Liver (tissue), 9 donors: ENCODE data around the gene KCNQ1. TPM values are rescaled to one million over a fixed set of nuclear protein-coding genes. Genes with fewer than 3 reads are reported as not detected.
A peak's percentile ranks its signal among the peaks of the same experiment; 100 is the strongest.

Experiments used
- DNase-seq: peaks from one replicate; pipeline ENCODE4 v3.0.0-alpha.2; 2017; ENCODE audit warnings: low spot score
- H3K27ac ChIP-seq, 2 donors: one replicate each; pipeline ENCODE4 v1.7.0; 2013; ENCODE audit warnings: inconsistent platforms in 2 of 2, low read length in 2 of 2, control low read depth in 1 of 2, low read depth in 1 of 2, mild to moderate bottlenecking in 1 of 2
- H3K27me3 ChIP-seq, 4 donors: one replicate each; pipeline versions ENCODE4 v1.6.1 to v1.7.0; 2013; ENCODE audit warnings: low read length in 3 of 4, inconsistent platforms in 1 of 4, mild to moderate bottlenecking in 1 of 4, moderate library complexity in 1 of 4; ENCODE audit not compliant: control insufficient read depth in 4 of 4, insufficient read depth in 4 of 4
- H3K36me3 ChIP-seq, 4 donors: one replicate each; pipeline versions ENCODE4 v1.6.1 to v1.7.0; 2013; ENCODE audit warnings: low read length in 3 of 4, mild to moderate bottlenecking in 3 of 4, low read depth in 1 of 4, moderate library complexity in 1 of 4; ENCODE audit not compliant: control insufficient read depth in 4 of 4, insufficient read depth in 3 of 4
- H3K4me1 ChIP-seq, 4 donors: one replicate each; pipeline versions ENCODE4 v1.6.1 to v1.7.0; 2013; ENCODE audit warnings: low read length in 3 of 4, mild to moderate bottlenecking in 3 of 4, moderate library complexity in 1 of 4; ENCODE audit not compliant: control insufficient read depth in 4 of 4, insufficient read depth in 4 of 4
- H3K4me3 ChIP-seq, 3 donors: one replicate each; pipeline versions ENCODE4 v1.6.1 to v1.7.0; 2013; ENCODE audit warnings: low read length in 3 of 3, control low read depth in 1 of 3, low read depth in 1 of 3, mild to moderate bottlenecking in 1 of 3
- H3K9ac ChIP-seq, 2 donors: one replicate each; pipeline ENCODE4 v1.7.0; 2013; ENCODE audit warnings: low read length in 2 of 2, mild to moderate bottlenecking in 2 of 2, moderate library complexity in 2 of 2, control low read depth in 1 of 2, low read depth in 1 of 2
- H3K9me3 ChIP-seq, 4 donors: one replicate each; pipeline versions ENCODE4 v1.6.1 to v1.7.0; 2013; ENCODE audit warnings: low read length in 3 of 4; ENCODE audit not compliant: control insufficient read depth in 4 of 4
- EGR1 ChIP-seq, 2 donors: IDR thresholded peaks; 2 replicates each; pipeline ENCODE4 v1.6.1; 2016 to 2018; ENCODE audit warnings: antibody characterized with exemption in 2 of 2, low read depth in 2 of 2
- FOXA1 ChIP-seq: IDR thresholded peaks from 2 replicates; pipeline ENCODE4 v1.6.1; 2016; ENCODE audit warnings: antibody characterized with exemption
- FOXA2 ChIP-seq: IDR thresholded peaks from 2 replicates; pipeline ENCODE4 v1.6.1; 2016; ENCODE audit warnings: antibody characterized with exemption
- GABPA ChIP-seq, 2 donors: IDR thresholded peaks in 1 of 2; conservative IDR thresholded peaks in 1 of 2; 2 replicates each; pipeline ENCODE4 v1.6.1; 2016; ENCODE audit warnings: antibody characterized with exemption in 2 of 2, mild to moderate bottlenecking in 1 of 2, moderate library complexity in 1 of 2
- HNF4A ChIP-seq, 2 donors: conservative IDR thresholded peaks; 2 replicates each; pipeline ENCODE4 v1.6.1; 2016; ENCODE audit warnings: antibody characterized with exemption in 2 of 2, mild to moderate bottlenecking in 2 of 2
- HNF4G ChIP-seq: IDR thresholded peaks from 2 replicates; pipeline ENCODE4 v1.6.1; 2016; ENCODE audit warnings: antibody characterized with exemption
- JUND ChIP-seq, 2 donors: IDR thresholded peaks; 2 replicates each; pipeline ENCODE4 v1.6.1; 2016; ENCODE audit warnings: antibody characterized with exemption in 2 of 2
- NR2F2 ChIP-seq: IDR thresholded peaks from 2 replicates; pipeline ENCODE4 v1.6.1; 2016; ENCODE audit warnings: antibody characterized with exemption
- RAD21 ChIP-seq, 2 donors: IDR thresholded peaks; 2 replicates each; pipeline ENCODE4 v1.6.1; 2016; ENCODE audit warnings: antibody characterized with exemption in 2 of 2, mild to moderate bottlenecking in 2 of 2
- RXRA ChIP-seq, 2 donors: IDR thresholded peaks; 2 replicates each; pipeline ENCODE4 v1.6.1; 2017 to 2018; ENCODE audit warnings: antibody characterized with exemption in 2 of 2, mild to moderate bottlenecking in 1 of 2
- SP1 ChIP-seq: IDR thresholded peaks from 2 replicates; pipeline ENCODE4 v1.6.1; 2018; ENCODE audit warnings: antibody characterized with exemption, mild to moderate bottlenecking
- TAF1 ChIP-seq: conservative IDR thresholded peaks from 2 replicates; pipeline ENCODE4 v1.6.1; 2016; ENCODE audit warnings: antibody characterized with exemption, mild to moderate bottlenecking
- YY1 ChIP-seq: IDR thresholded peaks from 2 replicates; pipeline ENCODE4 v1.6.1; 2016; ENCODE audit warnings: antibody characterized with exemption, mild to moderate bottlenecking
- WGBS: extraction: QIAGEN DNeasy Blood & Tissue Kit; methylation state at CpG from one replicate; pipeline ENCODE4 v1.1.7; 2013; 5-methylcytosine and 5-hydroxymethylcytosine counted together
- polyA plus RNA-seq, 2 donors: library from polyadenylated mRNA; stranded (reverse) in 1 of 2; unstranded in 1 of 2; fragments of 200-250 nt in 1 of 2; fragments of >200 nt in 1 of 2; fragmentation: Nextera tagmentation in 1 of 2; extraction: Ambion mirVana in 1 of 2; gene quantifications; one replicate each; pipeline versions ENCODE4 v1.2.1 to v1.2.3, GENCODE V29; 2013 to 2015
- total RNA-seq, 2 donors: library from RNA; depleted of rRNA; stranded (reverse); fragments of >200 nt; gene quantifications; one replicate each; pipeline ENCODE4 v1.2.3, GENCODE V29; 2014
- TF ChIP-seq, protein P1 (sequence below): IDR thresholded peaks from 2 replicates; pipeline ENCODE4 v1.6.1; 2016; ENCODE audit warnings: antibody characterized with exemption, mild to moderate bottlenecking
- TF ChIP-seq, protein P2 (sequence below): IDR thresholded peaks from 2 replicates; pipeline ENCODE4 v1.6.1; 2016; ENCODE audit warnings: antibody characterized with exemption
- TF ChIP-seq, protein P3 (sequence below): IDR thresholded peaks from 2 replicates; pipeline ENCODE4 v1.6.1; 2016; ENCODE audit warnings: antibody characterized with exemption
- TF ChIP-seq, protein P4 (sequence below): fragments of 150-350 bp; IDR thresholded peaks from 2 replicates; pipeline ENCODE4 v1.5.1; 2017; ENCODE audit warnings: improper control_type of control experiment, low read depth, low read length; ENCODE audit not compliant: missing input control
- TF ChIP-seq, protein P5 (sequence below): IDR thresholded peaks from 2 replicates; pipeline ENCODE4 v1.6.1; 2016; ENCODE audit warnings: antibody characterized with exemption
- donor health status: healthy.
- donor health status: healthy.
- donor health status: healthy.
- donor health status: healthy.
- donor health status: healthy.

KCNQ1 gene
- total and polyA plus RNA-seq, 4 donors = 0.31 to 2.2 (median 1.5) TPM

DNA sequence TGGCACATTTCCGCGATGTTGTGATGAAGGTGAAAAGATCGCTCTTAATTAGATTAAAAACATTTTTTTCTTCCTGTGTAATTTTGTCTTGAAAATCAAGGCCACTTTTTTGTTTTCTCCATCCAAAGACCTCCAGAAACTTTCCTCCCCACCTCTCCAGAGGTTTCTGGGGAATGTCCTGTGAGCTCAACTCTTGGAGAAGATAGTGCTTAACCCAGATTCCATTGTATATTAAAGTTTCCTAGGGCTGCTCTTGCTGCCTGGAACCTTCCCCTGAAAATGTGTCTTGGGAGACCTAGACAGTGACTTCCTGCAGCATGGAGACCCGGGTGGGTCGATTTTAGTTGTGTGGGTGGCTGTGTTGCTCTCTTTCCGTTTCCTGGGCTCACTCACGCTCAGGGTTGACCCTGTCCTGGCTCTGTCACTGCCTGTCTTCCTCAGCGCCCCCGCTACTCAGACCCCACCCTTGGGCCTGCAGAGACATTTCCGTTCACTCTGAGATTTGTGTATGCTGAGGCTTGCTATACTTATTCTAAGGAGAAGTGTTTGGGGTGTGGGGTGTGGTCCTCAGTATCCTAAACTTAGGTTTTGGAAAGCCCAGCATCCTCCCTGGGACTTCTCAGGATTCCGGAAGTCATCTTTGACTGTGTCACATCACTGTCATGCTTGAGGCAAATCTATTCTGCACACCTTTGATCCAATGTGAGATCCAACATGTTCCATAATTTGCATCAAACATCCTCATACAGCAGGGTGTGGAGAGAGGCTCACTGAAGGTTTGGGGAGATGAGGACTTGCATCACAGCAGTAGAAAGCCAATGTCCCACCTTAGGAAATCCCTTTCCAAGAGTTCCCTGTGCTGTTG is 207.8 kb downstream of the KCNQ1 start:
- TF ChIP-seq YY1 = no peak
- TF ChIP-seq, protein P1, sequence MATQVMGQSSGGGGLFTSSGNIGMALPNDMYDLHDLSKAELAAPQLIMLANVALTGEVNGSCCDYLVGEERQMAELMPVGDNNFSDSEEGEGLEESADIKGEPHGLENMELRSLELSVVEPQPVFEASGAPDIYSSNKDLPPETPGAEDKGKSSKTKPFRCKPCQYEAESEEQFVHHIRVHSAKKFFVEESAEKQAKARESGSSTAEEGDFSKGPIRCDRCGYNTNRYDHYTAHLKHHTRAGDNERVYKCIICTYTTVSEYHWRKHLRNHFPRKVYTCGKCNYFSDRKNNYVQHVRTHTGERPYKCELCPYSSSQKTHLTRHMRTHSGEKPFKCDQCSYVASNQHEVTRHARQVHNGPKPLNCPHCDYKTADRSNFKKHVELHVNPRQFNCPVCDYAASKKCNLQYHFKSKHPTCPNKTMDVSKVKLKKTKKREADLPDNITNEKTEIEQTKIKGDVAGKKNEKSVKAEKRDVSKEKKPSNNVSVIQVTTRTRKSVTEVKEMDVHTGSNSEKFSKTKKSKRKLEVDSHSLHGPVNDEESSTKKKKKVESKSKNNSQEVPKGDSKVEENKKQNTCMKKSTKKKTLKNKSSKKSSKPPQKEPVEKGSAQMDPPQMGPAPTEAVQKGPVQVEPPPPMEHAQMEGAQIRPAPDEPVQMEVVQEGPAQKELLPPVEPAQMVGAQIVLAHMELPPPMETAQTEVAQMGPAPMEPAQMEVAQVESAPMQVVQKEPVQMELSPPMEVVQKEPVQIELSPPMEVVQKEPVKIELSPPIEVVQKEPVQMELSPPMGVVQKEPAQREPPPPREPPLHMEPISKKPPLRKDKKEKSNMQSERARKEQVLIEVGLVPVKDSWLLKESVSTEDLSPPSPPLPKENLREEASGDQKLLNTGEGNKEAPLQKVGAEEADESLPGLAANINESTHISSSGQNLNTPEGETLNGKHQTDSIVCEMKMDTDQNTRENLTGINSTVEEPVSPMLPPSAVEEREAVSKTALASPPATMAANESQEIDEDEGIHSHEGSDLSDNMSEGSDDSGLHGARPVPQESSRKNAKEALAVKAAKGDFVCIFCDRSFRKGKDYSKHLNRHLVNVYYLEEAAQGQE = no peak
- TF ChIP-seq FOXA1 = no peak
- no peak for TF ChIP-seq TAF1
- TF ChIP-seq FOXA2 = no peak
- TF ChIP-seq, protein P2, sequence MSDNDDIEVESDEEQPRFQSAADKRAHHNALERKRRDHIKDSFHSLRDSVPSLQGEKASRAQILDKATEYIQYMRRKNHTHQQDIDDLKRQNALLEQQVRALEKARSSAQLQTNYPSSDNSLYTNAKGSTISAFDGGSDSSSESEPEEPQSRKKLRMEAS = no peak
- TF ChIP-seq, protein P3, sequence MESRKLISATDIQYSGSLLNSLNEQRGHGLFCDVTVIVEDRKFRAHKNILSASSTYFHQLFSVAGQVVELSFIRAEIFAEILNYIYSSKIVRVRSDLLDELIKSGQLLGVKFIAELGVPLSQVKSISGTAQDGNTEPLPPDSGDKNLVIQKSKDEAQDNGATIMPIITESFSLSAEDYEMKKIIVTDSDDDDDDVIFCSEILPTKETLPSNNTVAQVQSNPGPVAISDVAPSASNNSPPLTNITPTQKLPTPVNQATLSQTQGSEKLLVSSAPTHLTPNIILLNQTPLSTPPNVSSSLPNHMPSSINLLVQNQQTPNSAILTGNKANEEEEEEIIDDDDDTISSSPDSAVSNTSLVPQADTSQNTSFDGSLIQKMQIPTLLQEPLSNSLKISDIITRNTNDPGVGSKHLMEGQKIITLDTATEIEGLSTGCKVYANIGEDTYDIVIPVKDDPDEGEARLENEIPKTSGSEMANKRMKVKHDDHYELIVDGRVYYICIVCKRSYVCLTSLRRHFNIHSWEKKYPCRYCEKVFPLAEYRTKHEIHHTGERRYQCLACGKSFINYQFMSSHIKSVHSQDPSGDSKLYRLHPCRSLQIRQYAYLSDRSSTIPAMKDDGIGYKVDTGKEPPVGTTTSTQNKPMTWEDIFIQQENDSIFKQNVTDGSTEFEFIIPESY = no peak
- no peak for TF ChIP-seq JUND (IDR thresholded peaks at IDR 0.05)
- no peak for TF ChIP-seq HNF4A (conservative IDR thresholded peaks at IDR 0.05)
- no peak for TF ChIP-seq RAD21 (IDR thresholded peaks at IDR 0.05)
- no peak for TF ChIP-seq SP1
- no peak for TF ChIP-seq RXRA (IDR thresholded peaks at IDR 0.05)
- TF ChIP-seq, protein P4, sequence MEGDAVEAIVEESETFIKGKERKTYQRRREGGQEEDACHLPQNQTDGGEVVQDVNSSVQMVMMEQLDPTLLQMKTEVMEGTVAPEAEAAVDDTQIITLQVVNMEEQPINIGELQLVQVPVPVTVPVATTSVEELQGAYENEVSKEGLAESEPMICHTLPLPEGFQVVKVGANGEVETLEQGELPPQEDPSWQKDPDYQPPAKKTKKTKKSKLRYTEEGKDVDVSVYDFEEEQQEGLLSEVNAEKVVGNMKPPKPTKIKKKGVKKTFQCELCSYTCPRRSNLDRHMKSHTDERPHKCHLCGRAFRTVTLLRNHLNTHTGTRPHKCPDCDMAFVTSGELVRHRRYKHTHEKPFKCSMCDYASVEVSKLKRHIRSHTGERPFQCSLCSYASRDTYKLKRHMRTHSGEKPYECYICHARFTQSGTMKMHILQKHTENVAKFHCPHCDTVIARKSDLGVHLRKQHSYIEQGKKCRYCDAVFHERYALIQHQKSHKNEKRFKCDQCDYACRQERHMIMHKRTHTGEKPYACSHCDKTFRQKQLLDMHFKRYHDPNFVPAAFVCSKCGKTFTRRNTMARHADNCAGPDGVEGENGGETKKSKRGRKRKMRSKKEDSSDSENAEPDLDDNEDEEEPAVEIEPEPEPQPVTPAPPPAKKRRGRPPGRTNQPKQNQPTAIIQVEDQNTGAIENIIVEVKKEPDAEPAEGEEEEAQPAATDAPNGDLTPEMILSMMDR = no peak
- TF ChIP-seq, protein P5, sequence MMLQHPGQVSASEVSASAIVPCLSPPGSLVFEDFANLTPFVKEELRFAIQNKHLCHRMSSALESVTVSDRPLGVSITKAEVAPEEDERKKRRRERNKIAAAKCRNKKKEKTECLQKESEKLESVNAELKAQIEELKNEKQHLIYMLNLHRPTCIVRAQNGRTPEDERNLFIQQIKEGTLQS = no peak
- no peak for TF ChIP-seq NR2F2
- TF ChIP-seq HNF4G = no peak
- no peak for TF ChIP-seq GABPA (IDR thresholded peaks at IDR 0.05 in 1 of 2, conservative IDR thresholded peaks at IDR 0.05 in 1 of 2)
- TF ChIP-seq EGR1 (IDR thresholded peaks at IDR 0.05; ENCODE audit: low read depth in 2 of 2) = no peak
- peaks cover 11 to 32% (median 25%) of the 10 kb centered on the region in 4 donors for H3K9me3 ChIP-seq
- no peaks in the 10 kb centered on the region for H3K36me3 ChIP-seq
- no peak overlapping the region for H3K9ac ChIP-seq
- no peaks in the 10 kb centered on the region for H3K27me3 ChIP-seq
- H3K4me3 ChIP-seq = peak overlapping the region in 2 of 3 donors; percentile 12 to 27
- 85% methylated on average over 11 of the region's 11 CpGs for WGBS
- no peak for DNase-seq
- H3K4me1 ChIP-seq = no peaks in the 10 kb centered on the region
- no peak overlapping the region for H3K27ac ChIP-seq
